H1 (cell line): Measurements from ENCODE around the gene EFHB. TPM values are rescaled to one million over a fixed set of nuclear protein-coding genes. Genes with fewer than 3 reads are reported as not detected.

Experiments used
- CTCF ChIA-PET: fragments of 300-600 bp; sonication (Branson Sonifier 250); formaldehyde crosslinking; loops from one replicate; lab custom pipeline; 2021; ENCODE audit not compliant: partially characterized antibody; lab: Charles Lee
- POLR2A ChIA-PET: fragments of 300-600 bp; sonication (Branson Sonifier 250); formaldehyde crosslinking; loops from one replicate; lab custom pipeline; 2021; ENCODE audit warnings: inconsistent platforms; ENCODE audit not compliant: partially characterized antibody; lab: Charles Lee
- DNase-seq, 2 experiments: peaks; one replicate each; pipeline versions ENCODE4 v3.0.0 to v3.0.0-alpha.2; 2010 to 2022; ENCODE audit warnings: low spot score in 2 of 2, low read depth in 1 of 2, mixed read lengths in 1 of 2
- FAIRE-seq: peaks from 2 replicates; lab custom pipeline; 2011; peaks lifted over from hg19 to GRCh38; lab: Jason Lieb, UNC
- H2AFZ ChIP-seq: 2 replicates; pipeline ENCODE4 v1.8.1; 2012; ENCODE audit warnings: low read length, inconsistent platforms
- H2AK5ac ChIP-seq: 2 replicates; pipeline ENCODE4 v1.6.1; 2013; ENCODE audit warnings: low read depth, low read length
- H2BK120ac ChIP-seq: replicated peaks from 2 replicates; pipeline ENCODE3; 2013; ENCODE audit warnings: low read depth, low read length, inconsistent platforms
- H2BK12ac ChIP-seq: 2 replicates; pipeline ENCODE4 v1.6.1; 2013; ENCODE audit warnings: low read depth, low read length
- H2BK15ac ChIP-seq: 2 replicates; pipeline ENCODE4 v1.6.1; 2013; ENCODE audit warnings: low read length
- H2BK20ac ChIP-seq: 2 replicates; pipeline ENCODE4 v1.6.1; 2013; ENCODE audit warnings: low read length
- H2BK5ac ChIP-seq: 2 replicates; pipeline ENCODE4 v1.6.1; 2013; ENCODE audit warnings: low read depth, low read length
- H3K14ac ChIP-seq: 2 replicates; pipeline ENCODE4 v1.6.1; 2013; ENCODE audit warnings: inconsistent platforms; ENCODE audit not compliant: insufficient read length
- H3K18ac ChIP-seq: 2 replicates; pipeline ENCODE4 v1.6.1; 2013; ENCODE audit warnings: low read length; ENCODE audit errors: extremely low read depth
- H3K23ac ChIP-seq: 2 replicates; pipeline ENCODE4 v1.6.1; 2013; ENCODE audit warnings: inconsistent platforms; ENCODE audit not compliant: insufficient read length
- H3K23me2 ChIP-seq: 2 replicates; pipeline ENCODE4 v1.6.1; 2013; ENCODE audit warnings: low read depth, low read length
- H3K27ac ChIP-seq: 2 replicates; pipeline ENCODE4 v1.6.1; 2011; ENCODE audit warnings: low read depth, low read length, inconsistent platforms
- H3K27me3 ChIP-seq, 4 experiments: replicated peaks in 1 of 4; 1 replicate in 1 of 4; 2 replicates in 3 of 4; pipeline versions ENCODE4 v1.6.1 to v1.8.1; 2011 to 2013; ENCODE audit warnings: low read length in 3 of 4, mild to moderate bottlenecking in 3 of 4, inconsistent platforms in 2 of 4, mixed read lengths in 2 of 4, moderate library complexity in 1 of 4; ENCODE audit not compliant: control insufficient read depth in 3 of 4, insufficient read depth in 3 of 4; ENCODE audit errors: extremely low read depth in 1 of 4
- H3K36me3 ChIP-seq, 4 experiments: 2 replicates each; pipeline versions ENCODE4 v1.6.1 to v1.8.1; 2011 to 2013; ENCODE audit warnings: mild to moderate bottlenecking in 4 of 4, low read length in 3 of 4, moderate library complexity in 2 of 4, control low read depth in 1 of 4, inconsistent platforms in 1 of 4; ENCODE audit not compliant: insufficient read depth in 4 of 4, control insufficient read depth in 2 of 4
- H3K4ac ChIP-seq: replicated peaks from 2 replicates; pipeline ENCODE3; 2013; ENCODE audit warnings: low read length, low read depth, mixed read lengths, inconsistent platforms; ENCODE audit not compliant: insufficient read length
- H3K4me1 ChIP-seq, 4 experiments: replicated peaks in 1 of 4; 1 replicate in 1 of 4; 2 replicates in 3 of 4; pipeline versions ENCODE4 v1.6.1 to v1.8.1; 2011 to 2013; ENCODE audit warnings: low read length in 3 of 4, inconsistent platforms in 2 of 4, mixed read lengths in 1 of 4; ENCODE audit not compliant: insufficient read depth in 4 of 4, control insufficient read depth in 3 of 4
- H3K4me2 ChIP-seq, 2 experiments: 2 replicates each; pipeline versions ENCODE4 v1.6.1 to v1.8.1; 2011 to 2013; ENCODE audit warnings: low read depth in 2 of 2, low read length in 2 of 2, control low read depth in 1 of 2, inconsistent platforms in 1 of 2, mild to moderate bottlenecking in 1 of 2; ENCODE audit not compliant: insufficient read depth in 1 of 2
- H3K4me3 ChIP-seq, 4 experiments: fragments of 200-600, 300-600 bp in 1 of 4; sonication (generic), shearing (Covaris generic), sonication (Bioruptor Twin) in 1 of 4; 2 replicates each; pipeline versions ENCODE4 v1.5.1 to v1.8.1; 2011 to 2016; ENCODE audit warnings: low read length in 4 of 4, low read depth in 3 of 4, control low read depth in 2 of 4, inconsistent platforms in 2 of 4, mild to moderate bottlenecking in 2 of 4, mixed read lengths in 1 of 4, moderate library complexity in 1 of 4; ENCODE audit not compliant: insufficient read depth in 2 of 4; ENCODE audit errors: extremely low read depth in 1 of 4
- H3K56ac ChIP-seq: replicated peaks from 2 replicates; pipeline ENCODE3; 2013; ENCODE audit warnings: low read depth, mild to moderate bottlenecking, mixed read lengths, low read length, inconsistent platforms; ENCODE audit not compliant: insufficient read length
- H3K79me1 ChIP-seq: 2 replicates; pipeline ENCODE4 v1.6.1; 2013; ENCODE audit warnings: low read depth, low read length, control low read depth
- H3K79me2 ChIP-seq, 2 experiments: 2 replicates each; pipeline versions ENCODE4 v1.6.1 to v1.8.1; 2012 to 2013; ENCODE audit warnings: low read length in 2 of 2, mild to moderate bottlenecking in 2 of 2, inconsistent platforms in 1 of 2; ENCODE audit not compliant: insufficient read depth in 2 of 2, control insufficient read depth in 1 of 2
- H3K9ac ChIP-seq, 4 experiments: replicated peaks in 1 of 4; 1 replicate in 1 of 4; 2 replicates in 3 of 4; pipeline versions ENCODE4 v1.6.1 to v1.8.1; 2011 to 2013; ENCODE audit warnings: low read depth in 3 of 4, low read length in 3 of 4, control low read depth in 2 of 4, mild to moderate bottlenecking in 2 of 4, moderate library complexity in 2 of 4, inconsistent platforms in 1 of 4; ENCODE audit errors: extremely low read depth in 1 of 4
- H3K9me3 ChIP-seq, 2 experiments: 2 replicates each; pipeline versions ENCODE4 v1.6.1 to v1.8.1; 2012 to 2013; ENCODE audit warnings: mild to moderate bottlenecking in 2 of 2, moderate library complexity in 2 of 2, control low read depth in 1 of 2, inconsistent platforms in 1 of 2, low read depth in 1 of 2, low read length in 1 of 2, mixed read lengths in 1 of 2; ENCODE audit not compliant: insufficient read depth in 2 of 2
- H4K20me1 ChIP-seq, 2 experiments: replicated peaks in 1 of 2; 2 replicates each; pipeline versions ENCODE3 to v1.8.1; 2011 to 2013; ENCODE audit warnings: inconsistent platforms in 2 of 2, low read length in 2 of 2, mild to moderate bottlenecking in 1 of 2; ENCODE audit not compliant: insufficient read depth in 2 of 2, control insufficient read depth in 1 of 2
- H4K5ac ChIP-seq: 2 replicates; pipeline ENCODE4 v1.6.1; 2013; ENCODE audit warnings: low read length, low read depth, mixed read lengths, inconsistent platforms; ENCODE audit not compliant: insufficient read length
- H4K8ac ChIP-seq: 2 replicates; pipeline ENCODE4 v1.8.0; 2013; ENCODE audit warnings: mild to moderate bottlenecking, moderate library complexity, low read length, inconsistent platforms; ENCODE audit not compliant: insufficient read depth; ENCODE audit errors: extremely low read depth
- H4K91ac ChIP-seq: replicated peaks from 2 replicates; pipeline ENCODE3; 2013; ENCODE audit warnings: low read length, mixed read lengths, inconsistent platforms; ENCODE audit not compliant: insufficient read length
- CHD1 ChIP-seq: IDR thresholded peaks from 2 replicates; pipeline ENCODE4 v1.6.1; 2012; ENCODE audit warnings: low read depth, low read length, improper control_type of control experiment
- CTBP2 ChIP-seq: IDR thresholded peaks from 2 replicates; pipeline ENCODE4 v1.7.0; 2011; ENCODE audit warnings: borderline replicate concordance, mild to moderate bottlenecking, moderate library complexity, mixed read lengths, low read length; ENCODE audit not compliant: insufficient read depth, insufficient read length
- JUN ChIP-seq: IDR thresholded peaks from 2 replicates; pipeline ENCODE4 v1.6.1; 2011; ENCODE audit warnings: low read depth, mild to moderate bottlenecking, improper control_type of control experiment, low read length
- POLR2A ChIP-seq, 2 experiments: IDR thresholded peaks; 1 replicate in 1 of 2; 2 replicates in 1 of 2; pipeline ENCODE4 v1.6.1; 2011; ENCODE audit warnings: low read depth in 2 of 2, low read length in 2 of 2, mild to moderate bottlenecking in 2 of 2; ENCODE audit errors: control extremely low read depth in 1 of 2
- POU5F1 ChIP-seq: IDR thresholded peaks from 2 replicates; pipeline ENCODE4 v1.6.1; 2011; ENCODE audit warnings: low read depth, mild to moderate bottlenecking, low read length, moderate library complexity
- RAD21 ChIP-seq, 2 experiments: IDR thresholded peaks in 1 of 2; conservative IDR thresholded peaks in 1 of 2; 2 replicates each; pipeline ENCODE4 v1.6.1; 2011; ENCODE audit warnings: low read depth in 2 of 2, low read length in 2 of 2, improper control_type of control experiment in 1 of 2, inconsistent platforms in 1 of 2, mild to moderate bottlenecking in 1 of 2, moderate library complexity in 1 of 2
- SAP30 ChIP-seq: fragments of 300-600 bp; sonication (generic); IDR thresholded peaks from 2 replicates; pipeline ENCODE4 v1.7.1; 2012; ENCODE audit warnings: low read length, moderate library complexity, mild to moderate bottlenecking, inconsistent platforms; ENCODE audit not compliant: insufficient read depth, insufficient replicate concordance
- SP4 ChIP-seq: IDR thresholded peaks from 2 replicates; pipeline ENCODE4 v1.6.1; 2012; ENCODE audit warnings: low read length, inconsistent platforms
- ZNF274 ChIP-seq: IDR thresholded peaks from 2 replicates; pipeline ENCODE4 v1.7.0; 2012; ENCODE audit warnings: low read length, borderline replicate concordance; ENCODE audit errors: extremely low read depth
- WGBS, 2 experiments: shearing (Covaris generic) in 1 of 2; methylation state at CpG; one replicate each; pipeline versions ENCODE4 v1.1.6 to v1.1.7; 2013 to 2015; ENCODE audit warnings: low lambda C conversion rate in 2 of 2, mixed read lengths in 2 of 2, inconsistent platforms in 1 of 2, low coverage in 1 of 2, missing lambda C conversion rate in 1 of 2; ENCODE audit not compliant: insufficient replicate concordance in 2 of 2, insufficient coverage in 1 of 2, insufficient read length in 1 of 2; ENCODE audit errors: extremely low coverage in 1 of 2, missing lambda C conversion rate in 1 of 2; 5-methylcytosine and 5-hydroxymethylcytosine counted together
- polyA plus RNA-seq, 7 experiments: library from polyadenylated mRNA; depleted of rRNA in 3 of 7; stranded (reverse) in 5 of 7; unstranded in 2 of 7; fragments of >200 nt in 5 of 7; fragments of 200-250 nt in 2 of 7; gene quantifications; 1 replicate in 5 of 7; 2 replicates in 1 of 7; 4 replicates in 1 of 7; pipeline versions ENCODE4 v1.2.1 to v1.2.3, GENCODE V29; 2011 to 2013; ENCODE audit warnings: missing spikeins in 2 of 7, mixed read lengths in 2 of 7
- total RNA-seq: library from RNA; stranded (reverse); fragmentation: NEBNext Ultra II Directional; extraction: Animal tissue kit (Norgen Biotek cat#: 25700); gene quantifications from 2 replicates; pipeline ENCODE4 v1.2.1, GENCODE V29; 2021
- TF ChIP-seq, protein P1 (sequence below), 3 experiments: IDR thresholded peaks; 1 replicate in 2 of 3; 2 replicates in 1 of 3; pipeline versions ENCODE4 v1.5.1 to v1.6.1; 2011; ENCODE audit warnings: low read length in 3 of 3, mild to moderate bottlenecking in 3 of 3, inconsistent platforms in 2 of 3, low read depth in 1 of 3, moderate library complexity in 1 of 3; ENCODE audit not compliant: insufficient read depth in 1 of 3; ENCODE audit errors: control extremely low read depth in 1 of 3
- TF ChIP-seq, protein P2 (sequence below): IDR thresholded peaks from 2 replicates; pipeline ENCODE4 v1.6.1; 2012; ENCODE audit warnings: inconsistent platforms

Gene EFHB
- total and polyA plus RNA-seq, 2 of the 8 experiments (the other 6 are each of a cell fraction or from before 2014, with no cell fraction given) = 0.12 to 1.3 TPM

DNA sequence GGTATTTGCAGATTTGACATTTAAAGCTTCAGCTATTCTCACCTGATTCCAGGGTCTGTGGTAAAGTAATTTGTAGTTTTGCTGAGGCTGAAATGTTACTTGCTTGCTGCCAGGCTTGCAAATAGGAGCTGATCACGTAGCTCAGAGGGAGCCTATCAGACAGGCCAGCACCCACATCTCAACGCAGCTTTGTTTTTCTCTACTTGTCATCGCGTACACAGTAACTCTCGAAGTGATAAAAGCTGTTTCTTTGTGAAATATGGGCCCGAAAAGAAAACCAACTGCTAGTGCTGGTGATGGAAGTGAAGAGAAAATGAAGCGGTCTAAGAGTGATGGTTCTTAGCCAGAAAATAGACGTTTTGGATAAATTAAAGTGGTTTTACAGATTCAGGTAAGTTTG, 36.3 kb upstream of the EFHB start:
- no peak overlapping the region for H4K5ac ChIP-seq
- peaks cover 0 to 4% of the 10 kb centered on the region in 2 experiments for H4K20me1 ChIP-seq
- DNase-seq (no peak), FAIRE-seq (no peak)
- no peaks in the 10 kb centered on the region; the same call in 1 of the 2 replicates for H3K79me1 ChIP-seq
- no peaks in the 10 kb centered on the region for H3K4me1 ChIP-seq
- no peak overlapping the region for H3K56ac ChIP-seq
- H2BK120ac ChIP-seq = no peak overlapping the region
- no peak overlapping the region for H4K91ac ChIP-seq
- H2BK12ac ChIP-seq = no peak overlapping the region
- no peak overlapping the region for H3K27ac ChIP-seq
- no peak overlapping the region for H3K9ac ChIP-seq
- H3K4me2 ChIP-seq = no peak overlapping the region
- no peak overlapping the region for H2BK15ac ChIP-seq
- POLR2A ChIA-PET = interaction anchor here (1.7 kb wide), 1 partner anchor 15 kb away, joined by 3 read pairs; no protein-coding TSS in a partner anchor
- H3K18ac ChIP-seq = no peak overlapping the region
- H2BK20ac ChIP-seq = no peak overlapping the region
- H2AK5ac ChIP-seq = no peak overlapping the region
- no peak overlapping the region for H4K8ac ChIP-seq
- H2BK5ac ChIP-seq = no peak overlapping the region
- no peak overlapping the region for H3K4ac ChIP-seq
- H3K9me3 ChIP-seq = no peaks in the 10 kb centered on the region
- no peak overlapping the region for H3K4me3 ChIP-seq
- H3K23me2 ChIP-seq = no peaks in the 10 kb centered on the region
- peaks cover 0 to 27% (median 2%) of the 10 kb centered on the region in 4 experiments; a peak in 5 of 8 replicates for H3K36me3 ChIP-seq
- H3K79me2 ChIP-seq = peaks cover 2 to 79% of the 10 kb centered on the region in 2 experiments; a peak in 3 of 4 replicates
- H3K27me3 ChIP-seq = no peaks in the 10 kb centered on the region
- H2AFZ ChIP-seq = no peak overlapping the region
- WGBS, 2 experiments = 90% methylated on average over 8 of the region's 8 CpGs; no CpG with 5 or more reads in 1 of the 2 experiments
- H3K14ac ChIP-seq = no peak overlapping the region
- CTCF ChIA-PET = no interaction called here
- H3K23ac ChIP-seq = no peak overlapping the region
- TF ChIP-seq JUN (no peak), CHD1 (no peak), POU5F1 (no peak), SP4 (no peak), SAP30 (no peak), POLR2A (IDR thresholded peaks at IDR 0.05; ENCODE audit: control extremely low read depth in 1 of 2, low read depth in 2 of 2, low read length in 2 of 2) (no peak), ZNF274 (no peak), CTBP2 (no peak), RAD21 (IDR thresholded peaks at IDR 0.05 in 1 of 2, conservative IDR thresholded peaks at IDR 0.05 in 1 of 2; ENCODE audit: low read depth in 2 of 2, low read length in 2 of 2) (no peak)
- TF ChIP-seq, protein P1, sequence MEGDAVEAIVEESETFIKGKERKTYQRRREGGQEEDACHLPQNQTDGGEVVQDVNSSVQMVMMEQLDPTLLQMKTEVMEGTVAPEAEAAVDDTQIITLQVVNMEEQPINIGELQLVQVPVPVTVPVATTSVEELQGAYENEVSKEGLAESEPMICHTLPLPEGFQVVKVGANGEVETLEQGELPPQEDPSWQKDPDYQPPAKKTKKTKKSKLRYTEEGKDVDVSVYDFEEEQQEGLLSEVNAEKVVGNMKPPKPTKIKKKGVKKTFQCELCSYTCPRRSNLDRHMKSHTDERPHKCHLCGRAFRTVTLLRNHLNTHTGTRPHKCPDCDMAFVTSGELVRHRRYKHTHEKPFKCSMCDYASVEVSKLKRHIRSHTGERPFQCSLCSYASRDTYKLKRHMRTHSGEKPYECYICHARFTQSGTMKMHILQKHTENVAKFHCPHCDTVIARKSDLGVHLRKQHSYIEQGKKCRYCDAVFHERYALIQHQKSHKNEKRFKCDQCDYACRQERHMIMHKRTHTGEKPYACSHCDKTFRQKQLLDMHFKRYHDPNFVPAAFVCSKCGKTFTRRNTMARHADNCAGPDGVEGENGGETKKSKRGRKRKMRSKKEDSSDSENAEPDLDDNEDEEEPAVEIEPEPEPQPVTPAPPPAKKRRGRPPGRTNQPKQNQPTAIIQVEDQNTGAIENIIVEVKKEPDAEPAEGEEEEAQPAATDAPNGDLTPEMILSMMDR (IDR thresholded peaks at IDR 0.05; ENCODE audit: control extremely low read depth in 1 of 3, insufficient read depth in 1 of 3, low read depth in 1 of 3, low read length in 3 of 3) = no peak
- TF ChIP-seq, protein P2, sequence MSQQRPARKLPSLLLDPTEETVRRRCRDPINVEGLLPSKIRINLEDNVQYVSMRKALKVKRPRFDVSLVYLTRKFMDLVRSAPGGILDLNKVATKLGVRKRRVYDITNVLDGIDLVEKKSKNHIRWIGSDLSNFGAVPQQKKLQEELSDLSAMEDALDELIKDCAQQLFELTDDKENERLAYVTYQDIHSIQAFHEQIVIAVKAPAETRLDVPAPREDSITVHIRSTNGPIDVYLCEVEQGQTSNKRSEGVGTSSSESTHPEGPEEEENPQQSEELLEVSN = no peak
